ENCODE data around the gene IGHMBP2. TPM values are rescaled to one million over a fixed set of nuclear protein-coding genes. Genes with fewer than 3 reads are reported as not detected.

Gene IGHMBP2
- total and polyA plus RNA-seq, 9 of the 15 experiments (the other 6 are each of a cell fraction or from before 2014, with no cell fraction given), result 1.6 to 24.8 (median 14.5) TPM

Other genes starting within 250 kb of the IGHMBP2 start
- 36.3 and 46.7 TPM in 2 replicates for gene GAL, start 219.3 kb upstream of the IGHMBP2 start, total RNA-seq (2014; rRNA removed)
- gene GAL, start 219.3 kb upstream of the IGHMBP2 start, total RNA-seq (2014; rRNA removed; fragmentation: Illumina TruSeq; extraction: Trizol), result 27.2 and 31.9 TPM in 2 replicates
- 26.2 and 28.0 TPM in 2 replicates for gene GAL, start 219.3 kb upstream of the IGHMBP2 start, total RNA-seq (2015; rRNA removed; fragmentation: Illumina TruSeq; extraction: Trizol)
- gene GAL, start 219.3 kb upstream of the IGHMBP2 start, total RNA-seq (2021), result 119 and 130 TPM in 2 replicates
- 46.5 and 77.3 TPM in 2 replicates for gene GAL, start 219.3 kb upstream of the IGHMBP2 start, polyA plus RNA-seq (2011; rRNA removed)
- gene GAL, start 219.3 kb upstream of the IGHMBP2 start, polyA plus RNA-seq (2014; fragmentation: Illumina TruSeq; extraction: Trizol), result 48.3 and 66.7 TPM in 2 replicates
- gene GAL, start 219.3 kb upstream of the IGHMBP2 start, polyA plus RNA-seq (2014; fragmentation: Nextera tagmentation; extraction: Ambion mirVana), result 10 to 100 TPM; 10.6 to 13.3 TPM
- 110 and 123 TPM in 2 replicates for gene GAL, start 219.3 kb upstream of the IGHMBP2 start, polyA plus RNA-seq (2014; rRNA removed)
- gene TESMIN, start 152.4 kb upstream of the IGHMBP2 start, total RNA-seq (2014; rRNA removed), result 32.1 and 36.3 TPM in 2 replicates
- gene TESMIN, start 152.4 kb upstream of the IGHMBP2 start, total RNA-seq (2014; rRNA removed; fragmentation: Illumina TruSeq; extraction: Trizol), result 12.2 and 16.9 TPM in 2 replicates
- 13.6 and 14.9 TPM in 2 replicates for gene TESMIN, start 152.4 kb upstream of the IGHMBP2 start, total RNA-seq (2015; rRNA removed; fragmentation: Illumina TruSeq; extraction: Trizol)
- gene TESMIN, start 152.4 kb upstream of the IGHMBP2 start, total RNA-seq (2021), result 43.3 and 50.5 TPM in 2 replicates
- gene TESMIN, start 152.4 kb upstream of the IGHMBP2 start, polyA plus RNA-seq (2011; rRNA removed), result 15.0 and 18.2 TPM in 2 replicates
- 12.5 and 15.4 TPM in 2 replicates for gene TESMIN, start 152.4 kb upstream of the IGHMBP2 start, polyA plus RNA-seq (2014; fragmentation: Illumina TruSeq; extraction: Trizol)
- 10 to 100 TPM in 1 of 2 experiments, 1 to 10 TPM in 1; 8.9 to 13.8 TPM for gene TESMIN, start 152.4 kb upstream of the IGHMBP2 start, polyA plus RNA-seq (2014; fragmentation: Nextera tagmentation; extraction: Ambion mirVana)
- 27.4 and 31.2 TPM in 2 replicates for gene TESMIN, start 152.4 kb upstream of the IGHMBP2 start, polyA plus RNA-seq (2014; rRNA removed)
- 12.1 and 12.3 TPM in 2 replicates for gene CPT1A, start 62.0 kb upstream of the IGHMBP2 start, total RNA-seq (2014; rRNA removed)
- gene CPT1A, start 62.0 kb upstream of the IGHMBP2 start, total RNA-seq (2014; rRNA removed; fragmentation: Illumina TruSeq; extraction: Trizol), result 12.3 and 13.0 TPM in 2 replicates
- 15.7 and 16.1 TPM in 2 replicates for gene CPT1A, start 62.0 kb upstream of the IGHMBP2 start, total RNA-seq (2015; rRNA removed; fragmentation: Illumina TruSeq; extraction: Trizol)
- gene CPT1A, start 62.0 kb upstream of the IGHMBP2 start, total RNA-seq (2021), result 29.1 and 30.9 TPM in 2 replicates
- gene CPT1A, start 62.0 kb upstream of the IGHMBP2 start, polyA plus RNA-seq (2011; rRNA removed), result 3.6 and 4.8 TPM in 2 replicates
- 17.9 and 19.0 TPM in 2 replicates for gene CPT1A, start 62.0 kb upstream of the IGHMBP2 start, polyA plus RNA-seq (2014; fragmentation: Illumina TruSeq; extraction: Trizol)
- 1 to 10 TPM; 2.6 to 3.0 TPM for gene CPT1A, start 62.0 kb upstream of the IGHMBP2 start, polyA plus RNA-seq (2014; fragmentation: Nextera tagmentation; extraction: Ambion mirVana)
- 9.6 and 10.6 TPM in 2 replicates for gene CPT1A, start 62.0 kb upstream of the IGHMBP2 start, polyA plus RNA-seq (2014; rRNA removed)
- 254 and 255 TPM in 2 replicates for gene MRPL21, start 59 bp upstream of the IGHMBP2 start, total RNA-seq (2014; rRNA removed)
- gene MRPL21, start 59 bp upstream of the IGHMBP2 start, total RNA-seq (2014; rRNA removed; fragmentation: Illumina TruSeq; extraction: Trizol), result 196 and 207 TPM in 2 replicates
- gene MRPL21, start 59 bp upstream of the IGHMBP2 start, total RNA-seq (2015; rRNA removed; fragmentation: Illumina TruSeq; extraction: Trizol), result 207 and 219 TPM in 2 replicates
- gene MRPL21, start 59 bp upstream of the IGHMBP2 start, total RNA-seq (2021), result 201 and 238 TPM in 2 replicates
- gene MRPL21, start 59 bp upstream of the IGHMBP2 start, polyA plus RNA-seq (2011; rRNA removed), result 194 and 232 TPM in 2 replicates
- gene MRPL21, start 59 bp upstream of the IGHMBP2 start, polyA plus RNA-seq (2014; fragmentation: Illumina TruSeq; extraction: Trizol), result 203 and 210 TPM in 2 replicates
- 100 to 1,000 TPM; 448 to 618 TPM for gene MRPL21, start 59 bp upstream of the IGHMBP2 start, polyA plus RNA-seq (2014; fragmentation: Nextera tagmentation; extraction: Ambion mirVana)
- 328 and 364 TPM in 2 replicates for gene MRPL21, start 59 bp upstream of the IGHMBP2 start, polyA plus RNA-seq (2014; rRNA removed)
- not detected in 2 replicates for gene MRGPRD, start 77.1 kb downstream of the IGHMBP2 start, total RNA-seq (2014; rRNA removed)
- not detected in 2 replicates for gene MRGPRD, start 77.1 kb downstream of the IGHMBP2 start, total RNA-seq (2014; rRNA removed; fragmentation: Illumina TruSeq; extraction: Trizol)
- not detected in 2 replicates for gene MRGPRD, start 77.1 kb downstream of the IGHMBP2 start, total RNA-seq (2015; rRNA removed; fragmentation: Illumina TruSeq; extraction: Trizol)
- not detected in 2 replicates for gene MRGPRD, start 77.1 kb downstream of the IGHMBP2 start, total RNA-seq (2021)
- not detected in 2 replicates for gene MRGPRD, start 77.1 kb downstream of the IGHMBP2 start, polyA plus RNA-seq (2011; rRNA removed)
- not detected in 2 replicates for gene MRGPRD, start 77.1 kb downstream of the IGHMBP2 start, polyA plus RNA-seq (2014; fragmentation: Illumina TruSeq; extraction: Trizol)
- gene MRGPRD, start 77.1 kb downstream of the IGHMBP2 start, polyA plus RNA-seq (2014; fragmentation: Nextera tagmentation; extraction: Ambion mirVana), result not detected
- not detected in 2 replicates for gene MRGPRD, start 77.1 kb downstream of the IGHMBP2 start, polyA plus RNA-seq (2014; rRNA removed)
- not detected in 2 replicates for gene MRGPRF, start 109.4 kb downstream of the IGHMBP2 start, total RNA-seq (2014; rRNA removed)
- gene MRGPRF, start 109.4 kb downstream of the IGHMBP2 start, total RNA-seq (2014; rRNA removed; fragmentation: Illumina TruSeq; extraction: Trizol), result not detected in 2 replicates
- not detected in 2 replicates for gene MRGPRF, start 109.4 kb downstream of the IGHMBP2 start, total RNA-seq (2015; rRNA removed; fragmentation: Illumina TruSeq; extraction: Trizol)
- 0.07 TPM in 1 of 2 replicates, not detected in the other for gene MRGPRF, start 109.4 kb downstream of the IGHMBP2 start, total RNA-seq (2021)
- not detected in 2 replicates for gene MRGPRF, start 109.4 kb downstream of the IGHMBP2 start, polyA plus RNA-seq (2011; rRNA removed)
- gene MRGPRF, start 109.4 kb downstream of the IGHMBP2 start, polyA plus RNA-seq (2014; fragmentation: Illumina TruSeq; extraction: Trizol), result not detected in 2 replicates
- gene MRGPRF, start 109.4 kb downstream of the IGHMBP2 start, polyA plus RNA-seq (2014; fragmentation: Nextera tagmentation; extraction: Ambion mirVana), result not detected
- not detected in 2 replicates for gene MRGPRF, start 109.4 kb downstream of the IGHMBP2 start, polyA plus RNA-seq (2014; rRNA removed)
- 4.6 and 4.9 TPM in 2 replicates for gene TPCN2, start 145.0 kb downstream of the IGHMBP2 start, total RNA-seq (2014; rRNA removed)
- gene TPCN2, start 145.0 kb downstream of the IGHMBP2 start, total RNA-seq (2014; rRNA removed; fragmentation: Illumina TruSeq; extraction: Trizol), result 2.3 and 2.8 TPM in 2 replicates
- gene TPCN2, start 145.0 kb downstream of the IGHMBP2 start, total RNA-seq (2015; rRNA removed; fragmentation: Illumina TruSeq; extraction: Trizol), result 3.1 and 3.2 TPM in 2 replicates
- 9.2 and 10.2 TPM in 2 replicates for gene TPCN2, start 145.0 kb downstream of the IGHMBP2 start, total RNA-seq (2021)
- gene TPCN2, start 145.0 kb downstream of the IGHMBP2 start, polyA plus RNA-seq (2011; rRNA removed), result 5.5 and 5.9 TPM in 2 replicates
- 5.0 and 5.7 TPM in 2 replicates for gene TPCN2, start 145.0 kb downstream of the IGHMBP2 start, polyA plus RNA-seq (2014; fragmentation: Illumina TruSeq; extraction: Trizol)
- gene TPCN2, start 145.0 kb downstream of the IGHMBP2 start, polyA plus RNA-seq (2014; fragmentation: Nextera tagmentation; extraction: Ambion mirVana), result under 1 TPM; 0.66 to 0.82 TPM
- gene TPCN2, start 145.0 kb downstream of the IGHMBP2 start, polyA plus RNA-seq (2014; rRNA removed), result 7.0 and 9.3 TPM in 2 replicates